ENCODE results near the gene SRGAP1.

The SRGAP1 gene

GRCh38 chr12:63865448-63865847 lies 20.9 kb downstream of the SRGAP1 start:
- H3K4me3 Mint-ChIP-seq = no peak overlapping the region
- no peak for TF ChIP-seq CTCF (IDR thresholded peaks at IDR 0.05)
- no peaks in the 10 kb centered on the region for H3K9me3 Mint-ChIP-seq
- no peak for DNase-seq
- no peaks in the 10 kb centered on the region for H3K36me3 Mint-ChIP-seq (ENCODE audit: low read depth)
- peaks cover 4% of the 10 kb centered on the region for H3K27me3 Mint-ChIP-seq (ENCODE audit: low read depth, poor library complexity)
- H3K4me1 Mint-ChIP-seq = peaks cover 26% of the 10 kb centered on the region
- H3K27ac Mint-ChIP-seq = no peak overlapping the region

- Mint-ChIP-seq H3K27me3 (ENCODE audit: low read depth, poor library complexity) (peaks cover 4% of the 10 kb centered on the region), H3K9me3 (no peaks in the 10 kb centered on the region), H3K27ac (no peak overlapping the region), H3K4me3 (no peak overlapping the region), H3K4me1 (peaks cover 25% of the 10 kb centered on the region), H3K36me3 (ENCODE audit: low read depth) (no peaks in the 10 kb centered on the region)
- DNase-seq = no peak
- TF ChIP-seq CTCF (IDR thresholded peaks at IDR 0.05) = no peak
Observed at GRCh38 chr12:63867053-63867452, 22.6 kb downstream of the SRGAP1 start.

GRCh38 chr12:63869656-63870055 lies 25.2 kb downstream of the SRGAP1 start:
- no peak for DNase-seq
- Mint-ChIP-seq H3K27me3 (ENCODE audit: low read depth, poor library complexity) (no peaks in the 10 kb centered on the region), H3K4me3 (no peak overlapping the region), H3K9me3 (no peaks in the 10 kb centered on the region), H3K36me3 (ENCODE audit: low read depth) (no peaks in the 10 kb centered on the region), H3K4me1 (peaks cover 6% of the 10 kb centered on the region), H3K27ac (no peak overlapping the region)
- TF ChIP-seq CTCF (IDR thresholded peaks at IDR 0.05) = no peak

- TF ChIP-seq CTCF (IDR thresholded peaks at IDR 0.05) = no peak
- H3K4me3 Mint-ChIP-seq = no peak overlapping the region
- DNase-seq = no peak
- no peaks in the 10 kb centered on the region for H3K9me3 Mint-ChIP-seq
- H3K27me3 Mint-ChIP-seq (ENCODE audit: low read depth, poor library complexity) = no peaks in the 10 kb centered on the region
- no peak overlapping the region for H3K27ac Mint-ChIP-seq
- H3K4me1 Mint-ChIP-seq = peaks cover 6% of the 10 kb centered on the region
- H3K36me3 Mint-ChIP-seq (ENCODE audit: low read depth) = no peaks in the 10 kb centered on the region
Observed at GRCh38 chr12:63870838-63871237, 26.3 kb downstream of the SRGAP1 start.

GRCh38 chr12:63874897-63875480 lies 30.5 kb downstream of the SRGAP1 start:
- Mint-ChIP-seq H3K36me3 (ENCODE audit: low read depth) (no peaks in the 10 kb centered on the region), H3K27ac (no peak overlapping the region), H3K27me3 (ENCODE audit: low read depth, poor library complexity) (no peaks in the 10 kb centered on the region), H3K4me3 (no peak overlapping the region), H3K9me3 (no peaks in the 10 kb centered on the region), H3K4me1 (no peaks in the 10 kb centered on the region)
- no peak for DNase-seq
- no peak for TF ChIP-seq CTCF (IDR thresholded peaks at IDR 0.05)

GRCh38 chr12:63875703-63876102 lies 31.2 kb downstream of the SRGAP1 start:
- Mint-ChIP-seq H3K27ac (no peak overlapping the region), H3K9me3 (no peaks in the 10 kb centered on the region), H3K4me1 (no peaks in the 10 kb centered on the region), H3K27me3 (ENCODE audit: low read depth, poor library complexity) (no peaks in the 10 kb centered on the region), H3K4me3 (no peak overlapping the region), H3K36me3 (ENCODE audit: low read depth) (no peaks in the 10 kb centered on the region)
- DNase-seq = no peak
- no peak for TF ChIP-seq CTCF (IDR thresholded peaks at IDR 0.05)
